Measurements from ENCODE around the gene ANGPTL4. TPM values are rescaled to one million over a fixed set of nuclear protein-coding genes. Genes with fewer than 3 reads are reported as not detected.

ANGPTL4 gene
- total RNA-seq, 1 donor from 2014 or later, result 161 TPM

- no peak for DNase-seq (ENCODE audit: low spot score in 2 of 2)
- no peaks in the 10 kb centered on the region for H3K27me3 ChIP-seq
- peaks cover 12 to 22% of the 10 kb centered on the region in 2 donors for H3K4me1 ChIP-seq
- no peak for TF ChIP-seq CTCF (IDR thresholded peaks at IDR 0.05)
- no peak overlapping the region for H3K27ac ChIP-seq
- intact Hi-C loops (cut with DNase I), result loop anchor here (10.0 kb wide), 1 partner anchor 320 kb away; the partner anchor contains the start of gene ELAVL1
- no peak overlapping the region for H3K4me3 ChIP-seq
- H3K9me3 ChIP-seq, result no peaks in the 10 kb centered on the region
- peaks cover 18 to 22% of the 10 kb centered on the region in 2 donors for H3K36me3 ChIP-seq
These were observed 39.5 kb upstream of the ANGPTL4 start for GRCh38 chr19:8324186-8325050.

- intact Hi-C loops (cut with DNase I), result loop anchor here (10.0 kb wide), 1 partner anchor 321 kb away; the partner anchor contains the start of gene ELAVL1
These were observed 38.5 kb upstream of the ANGPTL4 start for GRCh38 chr19:8325454-8325853.

GRCh38 chr19:8329996-8330395 is 34.0 kb upstream of the ANGPTL4 start:
- Histone ChIP-seq H3K27me3 (peaks cover 13% of the 10 kb centered on the region), H3K36me3 (no peaks in the 10 kb centered on the region), H3K4me1 (peaks cover 0 to 7% of the 10 kb centered on the region in 2 donors), H3K27ac (no peak overlapping the region), H3K4me3 (no peak overlapping the region), H3K9me3 (no peaks in the 10 kb centered on the region)
- no peak for TF ChIP-seq CTCF (IDR thresholded peaks at IDR 0.05)
- DNase-seq (ENCODE audit: low spot score in 2 of 2), result no peak
- intact Hi-C loops (cut with DNase I), result loop anchor here (10.0 kb wide), 1 partner anchor 325 kb away; the partner anchor contains the start of gene ELAVL1

More at GRCh38 chr19:8325454-8325853, 38.5 kb upstream of the ANGPTL4 start:
- peaks cover 8 to 14% of the 10 kb centered on the region in 2 donors for H3K4me1 ChIP-seq
- H3K9me3 ChIP-seq, result no peaks in the 10 kb centered on the region
- no peak overlapping the region for H3K27ac ChIP-seq
- peaks cover 18 to 22% of the 10 kb centered on the region in 2 donors for H3K36me3 ChIP-seq
- TF ChIP-seq CTCF (IDR thresholded peaks at IDR 0.05), result no peak
- H3K4me3 ChIP-seq, result no peak overlapping the region
- DNase-seq (ENCODE audit: low spot score in 2 of 2), result no peak
- H3K27me3 ChIP-seq, result no peaks in the 10 kb centered on the region

DNA sequence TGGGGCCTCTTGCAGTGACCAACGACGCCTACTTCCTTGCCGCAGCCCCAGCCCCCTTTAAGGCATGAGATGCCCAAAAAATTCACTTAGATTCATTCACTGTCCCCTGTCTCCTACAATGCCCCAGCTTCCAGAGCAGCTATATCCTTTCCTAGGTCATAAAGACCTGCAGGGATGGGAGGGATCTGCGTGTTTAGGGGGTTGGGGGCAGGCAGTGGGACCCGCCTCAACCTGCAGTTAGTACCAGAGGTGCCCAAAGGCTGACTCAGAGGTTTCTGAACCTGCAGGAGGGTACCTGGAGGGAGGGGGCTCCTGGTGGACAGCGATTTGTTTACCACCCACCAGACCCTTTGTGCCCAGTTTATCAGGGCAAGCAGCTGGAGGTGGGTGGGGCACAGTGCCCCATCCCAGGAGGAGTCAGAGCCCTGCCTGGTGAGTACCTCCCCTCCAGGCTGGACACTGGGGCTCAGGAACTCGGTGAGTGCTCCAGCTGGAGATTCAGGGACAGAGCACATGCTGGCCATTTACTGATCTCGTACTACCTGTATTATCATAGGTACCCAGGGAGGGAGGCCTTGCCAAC is 32.6 kb upstream of the ANGPTL4 start:
- no peak overlapping the region for H3K4me3 ChIP-seq
- no peak for DNase-seq (ENCODE audit: low spot score in 2 of 2)
- intact Hi-C loops (cut with DNase I), result no loop called here
- H3K9me3 ChIP-seq, result no peaks in the 10 kb centered on the region
- peaks cover 0 to 7% of the 10 kb centered on the region in 2 donors for H3K4me1 ChIP-seq
- TF ChIP-seq CTCF (IDR thresholded peaks at IDR 0.05), result no peak
- no peaks in the 10 kb centered on the region for H3K36me3 ChIP-seq
- no peak overlapping the region for H3K27ac ChIP-seq
- H3K27me3 ChIP-seq, result peaks cover 17% of the 10 kb centered on the region

DNA sequence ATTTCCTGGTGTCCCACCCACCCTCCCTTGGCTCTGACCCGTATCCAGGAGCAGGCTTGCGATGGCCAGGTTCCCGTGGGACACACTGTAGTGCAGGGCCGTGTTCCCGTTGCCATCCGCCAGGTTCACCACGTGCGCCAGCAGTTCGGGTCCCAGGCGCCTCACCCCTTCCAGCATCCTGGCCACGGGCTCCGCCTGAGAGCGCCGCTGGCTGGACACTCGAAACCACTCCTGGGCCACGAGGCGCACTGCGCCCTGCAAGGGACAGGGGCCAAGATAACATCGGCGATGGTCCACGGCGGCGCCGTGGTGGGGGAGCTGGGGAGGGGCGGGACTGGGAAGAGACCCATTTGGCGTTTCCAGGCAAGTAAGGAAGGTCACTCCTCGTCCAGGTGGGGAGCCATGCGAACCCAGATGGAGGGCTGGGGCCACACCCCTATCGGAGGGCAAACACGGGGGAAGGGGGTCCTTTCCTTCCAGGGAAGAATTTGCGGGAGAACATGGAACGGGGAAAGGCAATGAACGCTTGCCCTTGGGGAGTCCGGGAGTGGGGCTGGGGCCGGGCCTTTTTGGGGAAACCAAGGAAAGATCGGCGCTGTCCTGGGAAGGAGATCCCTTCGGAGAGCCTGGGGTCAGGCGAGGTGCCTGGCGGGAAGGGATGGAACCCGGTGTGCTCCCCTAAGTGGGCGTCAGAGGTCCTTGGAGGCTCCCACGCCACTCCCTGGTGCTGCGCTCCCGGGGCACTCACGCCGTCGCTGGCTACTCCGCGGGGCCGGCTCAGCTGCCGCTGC is 30.8 kb upstream of the ANGPTL4 start:
- no peak overlapping the region for H3K27ac ChIP-seq
- no peak for TF ChIP-seq CTCF (IDR thresholded peaks at IDR 0.05)
- H3K4me1 ChIP-seq, result peaks cover 0 to 7% of the 10 kb centered on the region in 2 donors
- no peak for DNase-seq (ENCODE audit: low spot score in 2 of 2)
- intact Hi-C loops (cut with DNase I), result no loop called here
- no peaks in the 10 kb centered on the region for H3K9me3 ChIP-seq
- H3K36me3 ChIP-seq, result no peaks in the 10 kb centered on the region
- H3K27me3 ChIP-seq, result peaks cover 17% of the 10 kb centered on the region
- H3K4me3 ChIP-seq, result no peak overlapping the region

Data from ascending aorta (tissue), 2 donors.